Fibroblast of skin of right biceps (primary cell): Measurements from ENCODE around the gene HOMER2.

Experiments
- DNase-seq: peaks from one replicate; pipeline ENCODE4 v3.0.0-alpha.2; 2013

The HOMER2 gene

DNA sequence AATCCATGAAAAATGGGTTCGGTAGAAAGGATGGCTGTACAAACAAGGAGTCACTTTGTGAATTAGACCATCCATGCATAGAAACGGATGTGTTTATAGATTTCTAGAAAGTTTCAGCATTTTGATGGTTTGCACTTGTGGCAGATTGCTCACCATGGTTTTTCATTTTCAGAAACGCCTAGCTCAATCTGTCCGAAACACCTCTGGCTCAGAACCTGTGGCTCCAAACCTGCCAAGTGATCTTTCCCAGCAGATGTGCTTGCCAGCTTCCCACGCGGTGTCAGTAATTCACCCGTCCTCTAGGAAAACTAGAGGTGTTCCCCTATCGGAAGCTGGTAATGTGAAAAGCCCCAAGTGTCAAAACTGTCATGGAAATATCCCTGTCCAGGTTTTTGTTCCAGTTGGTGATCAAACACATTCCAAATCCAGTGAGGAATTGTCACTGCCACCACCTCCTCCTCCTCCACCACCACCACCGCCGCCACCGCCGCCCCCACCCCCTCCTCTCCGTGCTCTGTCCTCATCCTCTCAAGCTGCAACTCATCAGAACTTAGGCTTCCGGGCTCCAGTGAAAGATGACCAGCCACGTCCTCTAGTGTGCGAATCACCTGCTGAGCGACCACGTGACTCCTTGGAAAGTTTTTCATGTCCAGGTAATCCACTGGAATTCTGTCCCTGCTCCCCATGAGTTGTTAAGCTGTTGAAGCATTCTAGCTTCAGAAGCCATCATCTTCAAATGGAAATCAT is 121.9 kb downstream of the HOMER2 start:
- DNase-seq: no peak

DNA sequence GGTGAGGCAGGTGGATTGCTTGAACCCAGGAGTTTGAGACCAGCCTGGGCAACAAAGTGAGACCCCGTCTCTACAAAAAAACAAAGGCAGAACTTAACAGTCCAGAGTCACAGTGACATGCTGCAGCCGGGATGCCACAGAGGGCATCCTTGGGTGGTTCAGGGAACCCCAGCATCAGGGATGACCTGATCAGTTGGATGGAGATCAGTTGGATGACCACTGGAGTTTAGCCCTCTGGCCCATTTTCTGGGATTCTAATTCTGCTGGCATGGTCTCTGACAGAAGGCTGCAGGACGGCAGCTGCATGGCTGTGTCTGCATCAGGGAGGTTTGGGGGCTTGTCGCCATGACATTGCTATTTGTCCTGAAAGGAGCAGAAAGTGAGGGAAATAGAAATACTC is 123.3 kb downstream of the HOMER2 start:
- no peak for DNase-seq

DNA sequence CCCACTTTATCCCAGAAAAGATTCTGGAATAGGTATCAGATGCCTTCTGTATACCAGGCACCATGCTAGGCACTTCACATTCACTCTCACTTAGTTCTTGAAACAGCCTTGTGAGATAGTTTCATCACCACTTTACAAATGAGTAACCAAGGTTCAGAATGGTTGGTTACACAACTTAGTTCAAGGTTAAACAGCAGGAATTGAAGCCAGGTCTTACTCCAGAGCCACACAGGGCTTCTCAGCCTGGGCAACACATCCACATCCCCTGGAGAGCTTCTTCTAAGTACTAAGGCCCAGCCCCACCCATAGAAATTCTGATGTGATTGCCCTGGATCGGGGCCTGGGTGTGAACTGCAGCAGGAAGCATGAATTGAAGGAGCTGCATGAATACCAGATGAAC is 124.4 kb downstream of the HOMER2 start:
- DNase-seq: no peak

DNA sequence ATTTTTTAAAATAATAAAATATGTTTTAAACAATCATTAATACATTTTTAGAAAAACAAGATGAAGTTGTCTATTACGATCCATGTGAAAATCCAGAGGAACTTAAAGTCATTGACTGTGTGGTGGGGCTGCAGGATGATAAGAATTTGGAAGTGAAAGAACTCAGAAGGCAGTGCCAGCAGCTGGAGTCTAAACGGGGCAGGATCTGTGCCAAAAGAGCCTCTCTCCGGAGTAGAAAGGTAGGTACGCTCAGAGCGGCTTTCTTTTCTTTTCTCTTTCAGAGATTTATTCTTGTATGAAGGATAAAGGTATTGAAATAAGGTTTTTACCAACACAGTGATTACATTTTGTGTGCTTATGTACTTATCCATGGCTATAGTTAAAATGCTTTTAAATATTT is 129.5 kb downstream of the HOMER2 start:
- DNase-seq: no peak

DNA sequence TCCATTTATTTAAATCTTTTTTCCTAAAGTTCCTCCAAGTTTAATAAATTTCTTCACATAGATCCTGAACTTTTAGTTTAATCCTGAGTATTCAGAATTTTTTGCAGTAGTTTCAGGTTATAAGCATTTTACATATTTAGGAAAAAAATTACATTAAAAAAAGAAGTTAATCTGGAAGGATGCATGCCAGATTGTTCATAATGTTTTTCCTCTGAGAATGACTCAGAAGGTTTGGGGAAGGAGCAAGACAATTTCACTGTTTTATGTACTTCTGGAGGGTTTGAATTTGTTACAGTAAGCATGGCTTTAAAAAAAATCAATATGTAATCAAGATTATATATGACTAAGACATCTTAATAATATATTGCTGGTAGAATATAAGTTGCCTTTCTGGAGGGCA is 130.7 kb downstream of the HOMER2 start:
- DNase-seq: peak; percentile 28

DNA sequence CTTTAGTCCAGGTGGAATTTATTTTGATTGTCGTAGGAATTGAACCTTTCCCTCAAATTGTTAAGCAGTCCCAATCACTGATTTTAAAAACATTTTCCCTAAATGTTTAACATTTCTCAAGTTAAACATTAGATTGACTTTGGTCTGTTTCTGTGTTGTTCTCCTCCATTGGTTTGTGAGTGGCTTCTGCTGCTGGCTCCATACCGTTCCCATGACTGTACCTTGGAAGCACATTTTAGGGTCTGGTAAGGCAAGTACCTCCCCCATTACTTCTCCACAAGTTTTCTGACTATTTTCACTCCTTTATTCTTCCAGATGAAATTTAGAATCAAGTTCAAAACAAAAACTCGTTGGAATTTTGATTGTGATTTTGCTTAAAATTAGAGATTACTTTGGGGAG is 131.1 kb downstream of the HOMER2 start:
- peak; percentile 74 for DNase-seq

DNA sequence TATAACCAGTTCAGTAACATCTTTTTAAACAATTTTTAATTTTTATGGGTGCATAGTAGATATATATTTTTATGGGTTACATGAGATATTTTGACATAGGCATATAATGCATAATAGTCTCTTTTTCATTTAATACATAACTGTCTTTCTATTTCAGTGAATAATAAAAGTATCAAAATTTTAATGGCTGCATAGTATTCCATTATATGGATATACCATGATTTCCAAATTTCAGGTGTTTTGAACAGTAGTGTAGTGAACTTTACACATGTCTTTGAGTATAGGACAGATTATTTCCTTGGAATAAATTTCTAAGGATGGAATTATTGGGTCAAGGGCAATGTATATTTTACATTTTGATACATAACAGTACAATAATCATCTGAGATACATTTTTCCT is 132.4 kb downstream of the HOMER2 start:
- no peak for DNase-seq

DNA sequence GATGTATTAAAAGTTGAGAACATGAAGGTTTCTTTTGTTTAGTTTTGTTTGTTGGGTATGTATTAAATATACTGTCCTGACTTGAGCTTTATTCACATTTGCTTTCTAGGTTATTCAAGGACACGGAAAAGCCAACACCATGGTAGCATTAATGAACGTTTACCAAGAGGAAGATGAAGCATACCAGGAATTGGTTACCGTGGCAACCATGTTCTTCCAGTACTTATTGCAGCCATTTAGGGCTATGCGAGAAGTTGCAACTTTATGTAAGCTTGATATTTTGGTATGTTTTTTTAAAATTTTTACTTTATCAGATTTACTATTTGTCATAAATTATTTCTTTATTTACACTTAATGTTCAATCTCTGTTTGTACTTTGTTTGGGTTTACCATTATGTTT is 139.5 kb downstream of the HOMER2 start:
- peak; percentile 25 for DNase-seq

DNA sequence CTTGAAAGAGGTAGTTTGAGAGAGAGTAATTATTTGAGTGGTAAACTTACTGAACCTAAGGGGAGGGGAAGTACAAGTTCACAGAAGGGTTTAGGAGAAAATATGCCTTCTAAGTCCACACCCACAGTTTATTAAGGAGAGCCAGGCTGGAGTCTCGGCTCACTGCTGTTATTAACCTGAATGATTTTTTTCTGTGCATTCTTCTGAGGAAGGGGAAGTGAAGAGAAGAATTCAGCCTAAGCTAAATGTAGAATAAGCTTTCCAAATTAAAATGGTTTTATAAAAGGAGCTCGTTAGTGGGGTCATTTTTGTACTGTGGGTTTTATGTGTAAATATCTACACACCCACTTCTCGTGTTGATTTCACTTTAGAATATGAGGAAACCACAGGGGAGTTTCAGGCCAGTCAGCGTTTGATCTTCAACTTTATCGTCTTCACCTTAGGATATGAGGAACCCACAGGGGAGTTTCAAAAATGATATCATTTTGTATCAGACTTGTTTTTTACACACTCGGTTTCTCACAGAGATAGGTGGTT is 141.6 kb downstream of the HOMER2 start:
- DNase-seq: no peak

DNA sequence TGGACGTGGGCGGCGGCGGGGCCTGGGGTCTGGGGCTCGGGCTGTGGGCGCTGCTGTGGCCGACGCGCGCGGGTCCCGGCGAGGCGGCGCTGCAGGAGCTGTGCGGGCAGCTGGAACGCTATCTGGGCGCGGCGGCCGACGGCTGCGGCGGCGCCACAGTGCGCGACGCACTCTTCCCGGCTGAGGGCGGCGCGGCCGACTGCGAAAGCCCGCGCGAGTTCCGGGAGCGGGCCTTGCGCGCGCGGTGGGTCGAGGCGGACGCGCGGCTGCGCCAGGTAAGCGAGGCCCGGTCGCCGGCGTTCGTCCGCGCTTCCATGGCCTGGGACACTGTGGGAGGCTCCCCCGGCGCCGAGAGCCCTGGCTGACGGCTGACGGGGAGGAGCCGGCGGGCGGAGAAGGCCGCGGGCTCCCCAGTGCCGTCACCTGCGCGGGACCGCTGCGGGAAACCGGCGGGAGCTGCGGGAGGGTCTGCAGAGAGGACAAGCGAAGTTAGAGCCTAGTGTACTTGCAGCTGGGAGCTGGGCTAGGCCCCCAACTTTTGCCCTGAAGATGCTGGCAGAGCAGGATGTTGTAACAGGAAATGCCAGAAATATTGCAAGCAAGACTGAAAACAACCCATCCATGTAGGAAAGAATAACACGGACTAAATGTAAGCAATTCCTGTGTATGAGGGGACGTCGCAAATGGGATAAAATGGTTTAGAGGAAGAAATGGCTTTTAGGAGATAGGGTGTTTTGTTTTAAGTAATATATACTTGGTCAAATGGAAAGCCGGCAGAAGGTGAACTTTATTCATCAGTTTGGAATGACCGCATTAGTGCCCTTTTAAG is 142.2 kb downstream of the HOMER2 start:
- DNase-seq: peak; percentile 73

DNA sequence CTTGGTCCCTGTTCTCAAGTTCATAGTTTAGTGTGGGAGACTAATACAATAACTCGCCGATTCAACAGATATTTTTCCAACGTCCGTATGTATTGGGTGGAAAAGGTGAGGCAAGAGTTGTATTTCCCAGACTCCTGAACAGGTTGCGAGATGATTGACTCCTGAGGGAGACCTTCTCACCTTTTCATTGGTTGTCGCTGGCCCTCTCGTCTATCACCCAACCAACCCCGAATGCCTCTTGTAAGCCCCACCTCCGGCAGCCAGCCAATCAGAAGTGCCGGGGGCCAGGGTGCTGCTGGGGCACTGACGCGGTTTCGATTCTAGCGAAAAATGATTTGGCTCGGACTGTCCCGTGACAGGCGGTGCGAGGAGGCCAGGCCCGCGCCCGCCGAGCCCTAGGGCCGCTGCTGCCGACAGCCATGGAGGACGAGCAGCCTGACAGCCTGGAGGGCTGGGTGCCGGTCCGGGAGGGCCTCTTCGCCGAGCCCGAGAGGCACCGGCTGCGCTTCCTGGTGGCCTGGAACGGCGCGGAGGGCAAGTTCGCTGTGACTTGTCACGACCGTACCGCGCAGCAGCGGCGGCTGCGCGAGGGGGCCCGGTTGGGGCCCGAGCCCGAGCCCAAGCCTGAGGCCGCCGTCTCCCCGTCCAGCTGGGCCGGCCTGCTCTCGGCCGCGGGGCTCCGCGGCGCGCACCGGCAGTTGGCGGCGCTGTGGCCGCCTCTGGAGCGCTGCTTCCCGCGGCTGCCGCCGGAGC is 143.0 kb downstream of the HOMER2 start, which contains the start of gene WHAMM:
Gene WHAMM, plus strand, starts transcription at position 321 of the 753 bp plus-strand sequence. Its CDS starts 99 bp downstream, at position 420.
- peak; percentile 99 for DNase-seq

DNA sequence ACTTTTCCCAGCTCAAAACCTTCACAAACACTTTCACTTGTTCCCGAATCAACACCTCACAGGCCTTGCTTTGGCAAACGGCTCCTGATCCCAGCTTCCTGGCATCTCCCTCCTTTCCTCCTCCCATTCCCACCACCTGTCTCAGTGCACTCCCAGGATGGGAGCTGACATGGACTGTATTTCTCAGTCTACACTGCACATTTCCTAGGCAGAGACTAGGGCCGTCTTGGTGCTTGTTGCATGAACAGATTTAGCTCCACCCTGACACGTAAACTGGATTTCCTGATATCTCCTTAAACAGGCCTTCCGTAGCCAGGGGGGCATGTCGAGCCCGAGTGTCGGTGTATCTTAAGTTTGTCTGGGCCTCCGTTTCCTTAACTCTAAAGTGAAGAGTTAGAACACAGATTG is 143.9 kb downstream of the HOMER2 start:
- DNase-seq: no peak

DNA sequence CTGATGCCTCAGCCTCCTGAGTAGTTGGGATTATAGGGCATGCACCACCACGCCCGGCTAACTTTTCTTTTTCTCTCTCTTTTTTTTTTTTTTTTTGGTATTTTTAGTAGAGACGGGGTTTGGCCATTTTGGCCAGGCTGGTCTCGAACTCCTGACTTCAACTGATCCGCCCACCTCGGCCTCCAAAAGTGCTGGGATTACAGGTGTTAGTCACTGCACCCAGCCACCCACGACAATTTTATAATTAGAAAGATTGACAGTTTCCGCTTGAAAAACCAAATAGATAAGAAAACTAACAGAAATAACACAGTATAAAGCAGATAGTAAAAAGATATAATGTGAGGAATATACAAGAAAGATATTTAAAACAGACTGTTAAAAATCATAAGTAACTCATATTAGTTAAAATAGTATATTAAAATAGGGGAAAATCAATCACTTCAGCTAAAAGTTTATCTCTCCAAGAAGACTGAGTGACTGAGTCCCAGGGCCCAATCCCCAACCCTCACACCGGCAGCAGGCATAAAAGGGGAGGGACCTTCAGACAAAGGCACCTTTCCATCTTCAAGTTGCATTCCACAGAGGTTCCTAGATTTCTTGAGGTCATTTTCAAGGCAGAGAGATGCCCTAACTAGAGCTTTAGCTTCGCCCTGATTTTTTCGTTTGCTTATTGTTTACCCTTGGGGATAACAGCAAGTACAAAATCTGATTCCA is 144.4 kb downstream of the HOMER2 start:
- no peak for DNase-seq

DNA sequence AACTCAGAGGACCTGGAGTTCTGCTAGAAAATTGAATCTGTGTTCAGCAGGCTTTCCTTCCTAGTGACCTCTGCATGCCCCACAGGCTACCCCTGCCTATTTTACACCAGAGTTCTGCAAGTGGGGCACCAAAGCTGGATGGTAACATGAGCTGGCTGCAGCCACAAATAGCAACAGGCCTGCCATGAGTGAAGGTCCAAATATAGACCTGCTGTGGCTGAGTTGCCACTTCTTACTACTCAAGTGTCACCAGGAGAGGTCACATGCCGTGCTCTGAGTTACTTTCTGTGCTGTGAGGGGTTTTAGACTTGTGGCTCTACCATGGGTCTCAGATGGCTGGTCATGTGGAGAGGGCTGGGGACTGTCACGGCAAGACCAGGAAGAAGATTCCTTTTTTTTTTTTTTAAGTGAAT is 146.5 kb downstream of the HOMER2 start, which contains the start of gene FSD2:
Gene FSD2, minus strand, starts transcription at position 76 of the 413 bp plus-strand sequence. CDS start 18,679 bp downstream, outside the sequence.
- DNase-seq: no peak

DNA sequence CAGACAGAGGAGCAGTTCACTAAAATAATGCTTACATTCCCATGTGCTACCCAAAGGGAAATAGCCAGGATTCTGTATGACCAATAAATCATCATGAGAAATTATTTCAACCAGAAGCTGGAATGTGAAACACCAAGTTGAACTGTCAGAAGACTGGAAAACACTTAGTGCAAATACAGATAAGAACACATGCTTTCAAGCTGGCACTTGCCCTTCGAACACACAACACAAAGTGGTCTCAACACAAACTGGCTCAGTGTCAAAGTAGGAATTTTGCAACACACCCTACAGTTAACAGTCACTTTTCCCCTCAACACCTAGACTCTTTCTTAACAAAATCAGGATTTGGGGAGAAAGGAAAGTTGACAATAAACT is 148.0 kb downstream of the HOMER2 start:
- peak; percentile 16 for DNase-seq

DNA sequence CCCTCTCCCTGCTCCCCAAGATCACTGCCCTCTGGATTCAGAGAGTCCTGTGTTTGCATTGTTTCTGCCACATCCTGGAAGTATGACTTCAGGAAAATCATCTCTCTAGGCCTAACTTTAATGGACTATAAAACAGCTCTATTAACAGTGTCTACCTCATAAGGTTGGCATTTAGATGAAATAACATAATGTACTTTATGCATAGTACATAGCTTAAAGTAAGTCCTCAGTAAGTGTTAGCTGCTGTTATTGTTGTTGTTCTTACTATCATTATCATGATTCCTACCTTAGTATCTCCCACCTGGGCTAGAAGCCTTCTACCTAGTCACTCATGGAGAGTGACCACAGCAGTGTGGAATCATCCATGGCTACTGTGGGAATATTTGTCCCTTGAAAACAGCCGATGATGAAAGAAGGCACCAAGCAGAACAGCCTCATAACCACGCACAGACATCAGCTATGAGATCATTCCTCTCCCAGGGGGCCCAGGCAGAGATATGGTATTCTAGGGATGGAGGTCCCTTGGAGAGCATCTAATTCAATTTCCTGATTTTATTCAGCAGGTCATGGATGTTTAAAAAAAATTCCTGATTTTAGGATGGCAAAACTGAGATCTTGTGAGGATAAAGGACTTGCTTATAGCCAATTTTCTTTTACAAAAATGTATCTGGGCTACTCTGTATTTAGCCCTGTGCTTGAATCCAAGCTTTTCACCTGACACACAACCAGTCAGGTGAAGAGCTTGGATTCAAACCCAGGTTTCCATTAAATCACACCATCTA is 148.5 kb downstream of the HOMER2 start:
- peak; percentile 54 for DNase-seq

DNA sequence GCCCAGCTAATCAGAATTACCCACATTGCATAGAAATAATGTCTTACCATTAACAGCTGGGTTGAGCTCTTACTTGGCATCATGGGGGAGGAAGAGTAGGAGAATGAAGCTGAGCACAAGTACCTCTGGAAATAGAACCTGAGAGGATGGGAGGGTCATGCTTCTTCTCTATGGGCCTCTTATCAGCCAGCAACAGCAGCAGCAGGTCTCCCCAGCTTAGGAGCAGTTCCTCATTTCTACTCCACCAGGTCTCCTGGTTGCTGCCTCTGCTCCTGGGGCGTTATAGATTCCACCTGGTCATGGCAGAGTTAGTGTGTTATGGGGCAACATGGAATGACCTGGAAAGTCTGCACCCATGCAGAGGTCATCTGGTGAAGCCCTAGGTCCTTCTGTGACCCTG is 150.0 kb downstream of the HOMER2 start:
- no peak for DNase-seq

DNA sequence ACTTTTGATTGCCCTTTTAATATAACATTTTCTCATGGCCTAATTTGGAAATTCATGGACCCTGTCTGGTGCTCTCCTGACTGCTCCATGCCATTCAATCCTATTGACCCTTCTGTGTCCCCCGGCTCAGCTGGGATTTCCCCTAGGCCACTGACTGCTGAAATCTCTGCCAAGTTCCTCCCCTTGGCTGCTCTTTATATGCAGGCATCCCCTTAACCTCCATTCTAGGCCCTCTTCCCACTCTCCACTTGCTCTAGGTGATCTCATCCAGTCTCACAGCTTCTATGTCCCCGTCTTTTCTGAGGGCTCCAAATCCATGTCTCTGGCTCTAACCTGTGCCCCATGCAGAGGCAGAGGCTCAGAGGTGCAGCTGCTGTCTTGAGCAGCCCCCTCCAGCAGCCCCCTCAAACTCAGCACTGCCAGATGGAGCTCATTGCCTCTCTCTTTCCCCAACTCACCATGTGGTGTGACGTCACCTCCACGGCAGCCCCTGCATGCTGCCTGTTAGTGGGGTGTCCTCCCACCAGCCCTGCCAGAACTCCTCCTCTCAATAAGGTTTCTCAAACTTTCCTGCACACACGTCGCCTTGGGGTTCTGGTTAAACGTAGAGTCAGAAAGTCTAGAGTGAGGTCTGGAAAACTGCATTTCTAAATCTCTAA is 153.2 kb downstream of the HOMER2 start:
- no peak for DNase-seq
